GM12864 (cell line): ENCODE data around the gene FAM163A.
"Not testable (repeated sequence)": the region's sequence is repeated elsewhere in the genome, so short reads cannot be mapped to it uniquely, and the experiment has no call there.

ENCODE experiments used
- DNase-seq: peaks from one replicate; pipeline ENCODE4 v3.0.0-alpha.2; 2011; ENCODE audit warnings: low read depth
- H3K4me3 ChIP-seq: 2 replicates; pipeline ENCODE4 v1.5.1; 2011; ENCODE audit warnings: mild to moderate bottlenecking, low read depth, low read length, control low read depth
- TF ChIP-seq, protein P1 (sequence below): IDR thresholded peaks from 2 replicates; pipeline ENCODE4 v1.5.1; 2011; ENCODE audit warnings: low read depth, mild to moderate bottlenecking, moderate library complexity, low read length, control low read depth, inconsistent platforms; ENCODE audit errors: missing control alignments

Gene FAM163A

GRCh38 chr1:179803104-179803503, 60.0 kb downstream of the FAM163A start:
- DNase-seq, result no peak

DNA sequence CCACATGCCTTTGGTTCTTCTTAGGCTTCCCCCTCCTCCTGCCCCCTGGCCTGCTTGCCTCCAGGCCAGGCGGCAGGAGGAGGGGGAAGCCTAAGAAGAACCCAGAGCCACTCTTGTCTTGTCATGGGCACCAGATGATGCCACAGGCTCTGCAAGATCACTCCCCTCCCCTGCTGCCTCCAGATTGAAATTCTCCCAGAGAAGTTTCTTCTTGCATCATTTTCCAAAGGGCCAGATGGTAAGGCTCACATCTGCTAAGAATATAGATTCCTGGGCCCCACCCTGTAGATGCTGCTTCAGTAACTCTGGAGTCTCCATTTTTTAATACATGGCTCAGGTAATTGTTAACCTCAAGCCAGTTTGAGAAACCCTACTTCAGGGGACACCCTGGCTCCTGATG, 60.8 kb downstream of the FAM163A start:
- no peak overlapping the region for H3K4me3 ChIP-seq
- TF ChIP-seq, protein P1, sequence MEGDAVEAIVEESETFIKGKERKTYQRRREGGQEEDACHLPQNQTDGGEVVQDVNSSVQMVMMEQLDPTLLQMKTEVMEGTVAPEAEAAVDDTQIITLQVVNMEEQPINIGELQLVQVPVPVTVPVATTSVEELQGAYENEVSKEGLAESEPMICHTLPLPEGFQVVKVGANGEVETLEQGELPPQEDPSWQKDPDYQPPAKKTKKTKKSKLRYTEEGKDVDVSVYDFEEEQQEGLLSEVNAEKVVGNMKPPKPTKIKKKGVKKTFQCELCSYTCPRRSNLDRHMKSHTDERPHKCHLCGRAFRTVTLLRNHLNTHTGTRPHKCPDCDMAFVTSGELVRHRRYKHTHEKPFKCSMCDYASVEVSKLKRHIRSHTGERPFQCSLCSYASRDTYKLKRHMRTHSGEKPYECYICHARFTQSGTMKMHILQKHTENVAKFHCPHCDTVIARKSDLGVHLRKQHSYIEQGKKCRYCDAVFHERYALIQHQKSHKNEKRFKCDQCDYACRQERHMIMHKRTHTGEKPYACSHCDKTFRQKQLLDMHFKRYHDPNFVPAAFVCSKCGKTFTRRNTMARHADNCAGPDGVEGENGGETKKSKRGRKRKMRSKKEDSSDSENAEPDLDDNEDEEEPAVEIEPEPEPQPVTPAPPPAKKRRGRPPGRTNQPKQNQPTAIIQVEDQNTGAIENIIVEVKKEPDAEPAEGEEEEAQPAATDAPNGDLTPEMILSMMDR, result no peak
- no peak for DNase-seq

More at GRCh38 chr1:179803104-179803503, 60.0 kb downstream of the FAM163A start:
- TF ChIP-seq, protein P1, result no peak
- H3K4me3 ChIP-seq, result no peak overlapping the region

GRCh38 chr1:179804417-179804816, 61.3 kb downstream of the FAM163A start:
- not testable (repeated sequence) for H3K4me3 ChIP-seq

GRCh38 chr1:179805291-179806195, 62.5 kb downstream of the FAM163A start:
- TF ChIP-seq, protein P1, result no peak
- no peak overlapping the region for H3K4me3 ChIP-seq
- DNase-seq, result no peak

More at GRCh38 chr1:179804417-179804816, 61.3 kb downstream of the FAM163A start:
- DNase-seq, result not testable (repeated sequence)

- TF ChIP-seq, protein P1, result no peak
- no peak overlapping the region for H3K4me3 ChIP-seq
- no peak for DNase-seq
Measured at GRCh38 chr1:179806333-179806732, 63.2 kb downstream of the FAM163A start.

DNA sequence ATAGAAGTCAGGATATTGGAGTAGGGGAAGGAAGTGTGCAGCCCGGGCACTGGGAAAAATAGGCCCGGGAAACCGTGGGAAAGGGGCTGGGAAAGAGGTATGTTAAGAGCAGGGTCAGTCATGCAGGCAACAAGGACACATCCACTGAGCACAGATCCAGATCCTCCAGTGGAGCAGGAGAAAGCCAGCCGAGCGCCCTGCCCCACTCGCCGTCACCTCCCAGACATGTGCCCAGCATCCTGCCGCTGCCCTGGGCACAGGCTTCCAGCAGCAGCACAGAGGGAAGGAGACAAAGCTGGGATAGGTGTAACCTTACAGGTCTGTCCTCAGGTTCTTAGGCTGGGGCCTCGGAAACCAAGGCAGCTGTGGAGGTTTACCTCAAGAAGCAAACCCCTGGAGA, 64.2 kb downstream of the FAM163A start:
- DNase-seq, result no peak
- H3K4me3 ChIP-seq, result no peak overlapping the region
- TF ChIP-seq, protein P1, result no peak

DNA sequence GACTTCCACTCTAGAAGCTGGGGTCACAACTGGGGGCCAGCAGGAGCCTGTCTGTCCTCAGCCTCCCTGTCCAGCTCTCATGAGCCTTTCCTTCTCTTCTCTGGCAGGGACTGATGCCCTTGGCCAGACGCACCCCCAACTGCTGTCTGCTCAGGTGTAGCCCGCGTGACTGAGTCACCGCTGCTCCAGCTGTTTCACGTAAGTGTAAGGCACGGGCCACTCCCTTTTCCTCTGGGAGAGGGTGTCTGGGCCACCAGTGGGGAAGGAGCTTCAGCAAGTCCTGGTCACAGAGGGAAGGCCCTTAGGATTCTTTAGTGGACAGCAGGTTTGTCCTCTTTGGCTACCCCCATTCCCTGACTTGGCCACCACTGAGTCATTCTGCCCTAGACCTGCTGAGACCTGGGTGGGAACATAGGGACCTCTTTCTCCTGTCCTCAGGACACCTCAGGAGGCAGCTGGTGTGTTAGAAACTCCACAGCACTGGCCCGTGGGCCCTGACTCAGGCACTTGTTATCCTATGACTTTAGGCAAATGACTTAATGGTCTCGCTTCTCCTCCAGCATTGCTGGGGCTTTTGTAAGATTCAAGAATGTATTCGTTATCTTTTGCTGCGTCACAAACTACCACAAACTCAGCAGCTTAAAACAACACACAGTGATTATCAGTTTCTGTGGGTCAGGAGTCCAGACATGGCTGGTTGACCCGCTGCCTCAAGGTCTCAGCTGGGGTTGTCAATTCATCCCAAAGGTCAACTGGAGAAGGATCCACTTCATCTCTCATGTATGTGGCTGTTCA, 64.8 kb downstream of the FAM163A start:
- no peak for DNase-seq
- no peak overlapping the region for H3K4me3 ChIP-seq
- TF ChIP-seq, protein P1, result no peak
